ENCODE data around the gene DDX19B.

- no peak for TF ChIP-seq POLR2A (IDR thresholded peaks at IDR 0.05; ENCODE audit: low read length)
- no peak for TF ChIP-seq TP53 (CRISPR knock-in tag; IDR thresholded peaks at IDR 0.05)
Observed at GRCh38 chr16:70301121-70301520, 2.1 kb downstream of the DDX19B start.

Data from A549 (cell line).